OCI-LY3 (cell line): Measurements from ENCODE around the gene CYSTM1.

ENCODE experiments used
- H2AFZ ChIP-seq: fragments of 200-600, 300-600 bp; shearing (Covaris generic); 2 replicates; pipeline ENCODE4 v1.6.0; 2014; ENCODE audit warnings: antibody characterized with exemption, low read depth, low read length
- H3K27ac ChIP-seq: fragments of 200-600, 300-600 bp; sonication (generic); 2 replicates; pipeline ENCODE4 v1.5.1; 2014; ENCODE audit warnings: mild to moderate bottlenecking, low read length, moderate library complexity, mixed read lengths
- H3K27me3 ChIP-seq: fragments of 200-600, 300-600 bp; sonication (generic); 2 replicates; pipeline ENCODE4 v1.6.1; 2014; ENCODE audit warnings: low read depth, low read length, mixed read lengths
- H3K36me3 ChIP-seq: fragments of 200-600, 300-600 bp; sonication (generic); replicated peaks from 2 replicates; pipeline ENCODE3; 2014; ENCODE audit warnings: low read depth, low read length, mixed read lengths
- H3K4me1 ChIP-seq: fragments of 300-600, 200-600 bp; sonication (generic); 2 replicates; pipeline ENCODE4 v1.6.1; 2014; ENCODE audit warnings: low read length, mixed read lengths
- H3K4me2 ChIP-seq: fragments of 200-600, 300-600 bp; sonication (generic); 2 replicates; pipeline ENCODE4 v1.6.1; 2014; ENCODE audit warnings: low read length, mixed read lengths
- H3K4me3 ChIP-seq: fragments of 300-600, 200-600 bp; sonication (generic); 2 replicates; pipeline ENCODE4 v1.5.1; 2014; ENCODE audit warnings: antibody characterized with exemption, mild to moderate bottlenecking, low read length, moderate library complexity
- H3K79me2 ChIP-seq: fragments of 300-600, 200-600 bp; shearing (Covaris generic); 2 replicates; pipeline ENCODE4 v1.6.1; 2014; ENCODE audit warnings: mild to moderate bottlenecking, low read length, mixed read lengths
- H3K9ac ChIP-seq: fragments of 300-600, 200-600 bp; shearing (Covaris generic); 2 replicates; pipeline ENCODE4 v1.6.0; 2014; ENCODE audit warnings: mild to moderate bottlenecking, low read length, moderate library complexity
- H3K9me3 ChIP-seq: fragments of 200-600, 300-600 bp; shearing (Covaris generic); 2 replicates; pipeline ENCODE4 v1.6.1; 2014; ENCODE audit warnings: low read length, mixed read lengths; ENCODE audit not compliant: insufficient read depth
- H4K20me1 ChIP-seq: fragments of 200-600, 300-600 bp; sonication (generic); 2 replicates; pipeline ENCODE4 v1.6.1; 2016; ENCODE audit warnings: low read length, mixed read lengths; ENCODE audit not compliant: insufficient read depth
- EZH2phosphoT487 ChIP-seq: fragments of 200-600 bp; shearing (Covaris generic); IDR thresholded peaks from 2 replicates; pipeline ENCODE4 v1.6.1; 2018; ENCODE audit warnings: antibody characterized with exemption, mixed run types, low read depth
- TF ChIP-seq, protein P1 (sequence below): fragments of 200-600, 300-600 bp; sonication (generic); IDR thresholded peaks from 2 replicates; pipeline ENCODE4 v1.5.1; 2014; ENCODE audit warnings: antibody characterized with exemption, low read length, low read depth

The CYSTM1 gene

DNA sequence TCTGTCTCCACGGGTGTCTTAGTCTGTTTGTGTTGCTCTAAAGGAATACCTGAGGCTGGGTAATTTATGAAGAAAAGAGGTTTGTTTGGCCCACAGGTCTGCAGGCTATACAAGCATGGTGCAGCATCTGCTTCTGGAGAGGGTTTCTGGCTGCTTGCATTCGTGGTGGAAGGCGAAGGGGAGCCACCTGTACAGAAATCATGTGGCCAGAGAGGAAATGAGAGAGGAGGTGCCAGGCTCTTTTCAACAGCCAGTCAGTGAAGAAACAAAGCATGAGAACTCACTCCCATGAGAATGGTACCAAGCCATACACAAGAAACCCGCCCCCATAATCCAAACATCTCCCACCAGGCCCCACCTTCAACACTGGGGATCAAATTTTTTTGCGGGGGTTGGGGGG lies 74.5 kb downstream of the CYSTM1 start:
- Histone ChIP-seq H3K79me2 (peaks cover 2% of the 10 kb centered on the region; the same call in 1 of the 2 replicates), H3K36me3 (peaks cover 5% of the 10 kb centered on the region), H3K4me1 (peaks cover 40% of the 10 kb centered on the region), H3K27ac (no peak overlapping the region), H3K9me3 (no peaks in the 10 kb centered on the region), H4K20me1 (peaks cover 30% of the 10 kb centered on the region), H3K4me3 (no peak overlapping the region), H3K4me2 (peak overlapping the region; percentile 31), H3K27me3 (no peaks in the 10 kb centered on the region), H3K9ac (no peak overlapping the region), H2AFZ (no peak overlapping the region)
- TF ChIP-seq EZH2phosphoT487 = no peak
- TF ChIP-seq, protein P1, sequence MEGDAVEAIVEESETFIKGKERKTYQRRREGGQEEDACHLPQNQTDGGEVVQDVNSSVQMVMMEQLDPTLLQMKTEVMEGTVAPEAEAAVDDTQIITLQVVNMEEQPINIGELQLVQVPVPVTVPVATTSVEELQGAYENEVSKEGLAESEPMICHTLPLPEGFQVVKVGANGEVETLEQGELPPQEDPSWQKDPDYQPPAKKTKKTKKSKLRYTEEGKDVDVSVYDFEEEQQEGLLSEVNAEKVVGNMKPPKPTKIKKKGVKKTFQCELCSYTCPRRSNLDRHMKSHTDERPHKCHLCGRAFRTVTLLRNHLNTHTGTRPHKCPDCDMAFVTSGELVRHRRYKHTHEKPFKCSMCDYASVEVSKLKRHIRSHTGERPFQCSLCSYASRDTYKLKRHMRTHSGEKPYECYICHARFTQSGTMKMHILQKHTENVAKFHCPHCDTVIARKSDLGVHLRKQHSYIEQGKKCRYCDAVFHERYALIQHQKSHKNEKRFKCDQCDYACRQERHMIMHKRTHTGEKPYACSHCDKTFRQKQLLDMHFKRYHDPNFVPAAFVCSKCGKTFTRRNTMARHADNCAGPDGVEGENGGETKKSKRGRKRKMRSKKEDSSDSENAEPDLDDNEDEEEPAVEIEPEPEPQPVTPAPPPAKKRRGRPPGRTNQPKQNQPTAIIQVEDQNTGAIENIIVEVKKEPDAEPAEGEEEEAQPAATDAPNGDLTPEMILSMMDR = no peak

DNA sequence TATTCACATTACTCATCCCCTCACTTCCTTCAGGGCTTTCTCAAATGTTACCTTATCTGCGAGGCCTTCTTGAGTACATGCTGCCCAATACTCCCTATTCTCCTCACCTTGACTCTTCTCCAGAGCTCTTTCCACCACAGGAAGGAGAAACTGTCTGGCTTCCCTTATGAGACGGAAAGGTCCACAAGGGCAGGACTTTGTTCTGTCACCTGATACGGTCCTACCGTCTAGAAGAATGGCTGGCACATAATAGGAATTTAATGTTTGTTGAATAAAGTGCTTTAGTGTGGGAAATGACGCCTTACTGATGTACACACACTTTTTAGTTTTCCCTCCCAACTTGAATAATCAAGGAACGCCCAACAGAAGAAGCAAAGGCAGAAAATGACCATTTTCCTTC lies 75.4 kb downstream of the CYSTM1 start:
- Histone ChIP-seq H3K9me3 (no peaks in the 10 kb centered on the region), H4K20me1 (peaks cover 26% of the 10 kb centered on the region), H3K4me3 (no peak overlapping the region), H3K4me1 (peaks cover 32% of the 10 kb centered on the region), H2AFZ (no peak overlapping the region), H3K79me2 (peaks cover 2% of the 10 kb centered on the region; the same call in 1 of the 2 replicates), H3K27me3 (no peaks in the 10 kb centered on the region), H3K36me3 (peaks cover 3% of the 10 kb centered on the region), H3K9ac (no peak overlapping the region), H3K27ac (no peak overlapping the region), H3K4me2 (no peak overlapping the region)
- TF ChIP-seq, protein P1 = no peak
- no peak for TF ChIP-seq EZH2phosphoT487

DNA sequence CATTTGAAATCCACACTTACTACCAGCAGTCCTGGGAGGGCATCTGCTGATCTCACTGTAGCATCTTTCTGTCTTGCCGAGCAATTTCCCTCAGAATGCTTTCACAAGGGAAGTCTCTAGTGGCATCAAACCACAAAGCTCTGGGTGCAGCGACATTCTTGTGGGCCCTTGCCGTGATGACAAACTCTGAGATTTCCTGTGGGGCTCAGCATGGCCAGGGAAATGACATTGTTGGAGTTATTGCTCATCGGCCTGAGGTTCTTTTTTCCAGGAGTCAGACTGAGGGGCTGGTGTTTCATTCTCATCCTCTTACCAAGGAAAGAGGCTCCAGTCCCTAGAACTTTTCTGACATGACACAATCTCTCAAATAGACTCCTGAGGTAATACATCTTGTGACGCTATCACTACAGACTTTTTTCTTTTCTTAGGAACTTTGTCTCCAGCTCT lies 76.6 kb downstream of the CYSTM1 start:
- H3K9ac ChIP-seq = no peak overlapping the region
- H3K4me2 ChIP-seq = peak overlapping the region; percentile 28
- H3K79me2 ChIP-seq = peaks cover 2% of the 10 kb centered on the region; the same call in 1 of the 2 replicates
- peaks cover 29% of the 10 kb centered on the region for H3K4me1 ChIP-seq
- peaks cover 26% of the 10 kb centered on the region for H4K20me1 ChIP-seq
- no peak overlapping the region for H3K27ac ChIP-seq
- no peaks in the 10 kb centered on the region for H3K27me3 ChIP-seq
- H2AFZ ChIP-seq = no peak overlapping the region
- TF ChIP-seq, protein P1 = no peak
- no peak for TF ChIP-seq EZH2phosphoT487
- H3K9me3 ChIP-seq = no peaks in the 10 kb centered on the region
- H3K4me3 ChIP-seq = no peak overlapping the region
- H3K36me3 ChIP-seq = peaks cover 3% of the 10 kb centered on the region

- H3K36me3 ChIP-seq = peaks cover 3% of the 10 kb centered on the region
- H3K9me3 ChIP-seq = no peaks in the 10 kb centered on the region
- no peak overlapping the region for H3K4me3 ChIP-seq
- H4K20me1 ChIP-seq = peaks cover 26% of the 10 kb centered on the region
- H3K4me1 ChIP-seq = peaks cover 29% of the 10 kb centered on the region
- no peak for TF ChIP-seq EZH2phosphoT487
- TF ChIP-seq, protein P1 = no peak
- H3K27me3 ChIP-seq = no peaks in the 10 kb centered on the region
- H2AFZ ChIP-seq = no peak overlapping the region
- H3K79me2 ChIP-seq = peaks cover 2% of the 10 kb centered on the region; the same call in 1 of the 2 replicates
- no peak overlapping the region for H3K27ac ChIP-seq
- H3K4me2 ChIP-seq = no peak overlapping the region
- H3K9ac ChIP-seq = no peak overlapping the region
Measured at GRCh38 chr5:140252470-140253126, 77.6 kb downstream of the CYSTM1 start.
